ENCODE results near the gene SNX8. TPM values are rescaled to one million over a fixed set of nuclear protein-coding genes. Genes with fewer than 3 reads are reported as not detected.

Gene SNX8
- total and polyA plus RNA-seq, 2 of the 8 experiments (the other 6 are each of a cell fraction or from before 2014, with no cell fraction given), result 46.2 to 70.8 TPM

GRCh38 chr7:2253021-2253420 is 61.2 kb downstream of the SNX8 start:
- no peaks in the 10 kb centered on the region for H3K79me1 ChIP-seq (ENCODE audit: low read depth, low read length)
- 91% methylated on average over 9 of the region's 9 CpGs; no CpG with 5 or more reads in 1 of the 2 experiments for WGBS, 2 experiments (ENCODE audit: extremely low coverage in 1 of 2, insufficient coverage in 1 of 2, insufficient read length in 1 of 2, insufficient replicate concordance in 2 of 2, low coverage in 1 of 2, low lambda C conversion rate in 2 of 2, missing lambda C conversion rate in 1 of 2)
- DNase-seq (ENCODE audit: low read depth in 1 of 2, low spot score in 2 of 2), result no peak
- peak overlapping the region; percentile 35; the same call in 1 of the 2 replicates for H4K8ac ChIP-seq (ENCODE audit: extremely low read depth, insufficient read depth, low read length)
- H3K4me3 ChIP-seq (ENCODE audit: extremely low read depth in 1 of 4, insufficient read depth in 2 of 4, low read depth in 3 of 4, low read length in 4 of 4), result no peak overlapping the region
- H4K5ac ChIP-seq (ENCODE audit: insufficient read length, low read depth, low read length), result no peak overlapping the region
- no peak for TF ChIP-seq RNF2 (IDR thresholded peaks at IDR 0.05; ENCODE audit: borderline replicate concordance, low read depth, low read length, missing control alignments, poor library complexity, severe bottlenecking)
- no peak for TF ChIP-seq ATF3 (IDR thresholded peaks at IDR 0.05; ENCODE audit: insufficient read depth, low read depth, low read length)
- no peak for TF ChIP-seq BRCA1 (IDR thresholded peaks at IDR 0.05; ENCODE audit: low read depth, low read length)
- no peak for TF ChIP-seq NANOG (IDR thresholded peaks at IDR 0.05; ENCODE audit: insufficient read depth, low read depth, low read length, poor library complexity, severe bottlenecking)
- no peak for TF ChIP-seq CHD2 (IDR thresholded peaks at IDR 0.05; ENCODE audit: low read length)
- TF ChIP-seq USF2 (IDR thresholded peaks at IDR 0.05; ENCODE audit: low read length), result no peak
- H3K23ac ChIP-seq (ENCODE audit: insufficient read length), result no peak overlapping the region
- H3K23me2 ChIP-seq (ENCODE audit: low read depth, low read length), result no peaks in the 10 kb centered on the region
- H2BK15ac ChIP-seq (ENCODE audit: low read length), result no peak overlapping the region
- no peak overlapping the region for H2BK20ac ChIP-seq (ENCODE audit: low read length)
- H3K9me3 ChIP-seq (ENCODE audit: insufficient read depth in 2 of 2, low read depth in 1 of 2, low read length in 1 of 2), result no peaks in the 10 kb centered on the region
- no peaks in the 10 kb centered on the region for H3K27me3 ChIP-seq (replicated peaks in 1 of 4; ENCODE audit: control insufficient read depth in 3 of 4, extremely low read depth in 1 of 4, insufficient read depth in 3 of 4, low read length in 3 of 4)
- peaks cover 0 to 7% of the 10 kb centered on the region in 2 experiments for H4K20me1 ChIP-seq (replicated peaks in 1 of 2; ENCODE audit: control insufficient read depth in 1 of 2, insufficient read depth in 2 of 2, low read length in 2 of 2)
- H3K18ac ChIP-seq (ENCODE audit: extremely low read depth, low read length), result no peak overlapping the region
- no peaks in the 10 kb centered on the region for H3K4me1 ChIP-seq (replicated peaks in 1 of 4; ENCODE audit: control insufficient read depth in 3 of 4, insufficient read depth in 4 of 4, low read length in 3 of 4)
- H4K91ac ChIP-seq (replicated peaks; ENCODE audit: insufficient read length, low read length), result no peak overlapping the region
- no peak overlapping the region for H2BK12ac ChIP-seq (ENCODE audit: low read depth, low read length)
- H3K36me3 ChIP-seq (ENCODE audit: control insufficient read depth in 2 of 4, insufficient read depth in 4 of 4, low read length in 3 of 4), result peaks cover 0 to 14% (median 0%) of the 10 kb centered on the region in 4 experiments; a peak in 4 of 8 replicates
- ChIA-PET POLR2A (ENCODE audit: partially characterized antibody) (interaction anchor here (1.6 to 3.1 kb wide), 2 partner anchors 9 to 21 kb away, joined by 5 to 11 read pairs; partner anchors contain the start of gene MAD1L1), CTCF (ENCODE audit: partially characterized antibody) (interaction anchor here (1.7 kb wide), 1 partner anchor 95 kb away, joined by 4 read pairs; no protein-coding TSS in a partner anchor)
- no peak for FAIRE-seq
- H3K9ac ChIP-seq (replicated peaks in 1 of 4; ENCODE audit: extremely low read depth in 1 of 4, low read depth in 3 of 4, low read length in 3 of 4), result no peak overlapping the region
- no peak overlapping the region for H2AK5ac ChIP-seq (ENCODE audit: low read depth, low read length)
- H2BK5ac ChIP-seq (ENCODE audit: low read depth, low read length), result peak overlapping the region; percentile 60; the same call in 1 of the 2 replicates
- H3K4me2 ChIP-seq (ENCODE audit: insufficient read depth in 1 of 2, low read depth in 2 of 2, low read length in 2 of 2), result no peak overlapping the region
- H3K27ac ChIP-seq (ENCODE audit: low read depth, low read length), result no peak overlapping the region
- no peak overlapping the region for H2AFZ ChIP-seq (ENCODE audit: low read length)
- no peaks in the 10 kb centered on the region for H3K79me2 ChIP-seq (ENCODE audit: control insufficient read depth in 1 of 2, insufficient read depth in 2 of 2, low read length in 2 of 2)
- no peak overlapping the region for H3K14ac ChIP-seq (ENCODE audit: insufficient read length)
- no peak overlapping the region for H3K56ac ChIP-seq (replicated peaks; ENCODE audit: insufficient read length, low read depth, low read length)
- H3K4ac ChIP-seq (replicated peaks; ENCODE audit: insufficient read length, low read depth, low read length), result no peak overlapping the region
- H2BK120ac ChIP-seq (replicated peaks; ENCODE audit: low read depth, low read length), result no peak overlapping the region
